NCI-H1930 (cell line): ENCODE data around the gene CASS4.

Experiments
- DNase-seq, 2 experiments: peaks; one replicate each; lab custom pipeline; 2025; lab: John Stamatoyannopoulos, UW

CASS4 gene

GRCh38 chr20:56424931-56425330 is 12.9 kb downstream of the CASS4 start:
- no peak for DNase-seq

GRCh38 chr20:56426026-56426425 is 14.0 kb downstream of the CASS4 start:
- DNase-seq = no peak

GRCh38 chr20:56426926-56427325 is 14.9 kb downstream of the CASS4 start:
- no peak for DNase-seq

DNA sequence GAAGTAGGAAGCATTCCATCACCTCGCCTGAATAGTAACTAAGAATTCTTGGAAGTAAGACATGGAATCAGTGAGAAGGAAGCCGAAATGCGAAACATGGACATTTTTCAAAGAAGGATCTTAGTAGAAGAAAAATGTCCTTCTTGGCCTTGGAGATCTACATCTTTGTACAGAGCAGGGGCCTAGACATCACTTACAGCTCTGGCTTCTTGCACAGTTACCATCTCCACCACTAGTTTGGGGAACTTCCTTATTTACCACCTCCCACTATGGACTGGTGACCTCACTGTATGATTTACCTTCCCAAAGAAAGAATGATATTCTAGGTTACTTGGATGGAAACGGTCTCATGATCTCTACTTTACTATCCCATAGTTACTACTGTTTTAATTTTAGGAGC is 15.7 kb downstream of the CASS4 start:
- DNase-seq = no peak

GRCh38 chr20:56428410-56428809 is 16.4 kb downstream of the CASS4 start:
- DNase-seq = no peak

DNA sequence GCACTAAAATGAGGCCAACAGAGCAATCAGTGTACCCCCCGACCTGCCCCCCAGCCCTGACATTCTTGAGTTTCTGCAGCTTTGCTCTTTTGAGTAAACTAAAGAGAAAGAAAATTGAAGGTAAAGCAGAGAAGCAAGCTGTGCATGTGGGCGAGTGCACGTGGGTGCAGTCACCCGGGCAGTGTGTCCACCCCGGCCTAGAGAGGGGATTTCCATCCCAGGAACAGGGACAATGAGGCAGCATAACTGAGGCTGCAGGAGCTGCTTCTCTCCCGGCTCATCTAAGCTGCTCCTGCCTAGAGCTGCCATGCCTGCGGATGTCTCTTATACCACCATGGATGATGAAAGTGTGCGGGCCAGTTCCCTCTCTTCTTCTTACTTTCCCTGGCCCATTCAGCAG is 16.8 kb downstream of the CASS4 start:
- no peak for DNase-seq

GRCh38 chr20:56429502-56429901 is 17.4 kb downstream of the CASS4 start:
- no peak for DNase-seq

DNA sequence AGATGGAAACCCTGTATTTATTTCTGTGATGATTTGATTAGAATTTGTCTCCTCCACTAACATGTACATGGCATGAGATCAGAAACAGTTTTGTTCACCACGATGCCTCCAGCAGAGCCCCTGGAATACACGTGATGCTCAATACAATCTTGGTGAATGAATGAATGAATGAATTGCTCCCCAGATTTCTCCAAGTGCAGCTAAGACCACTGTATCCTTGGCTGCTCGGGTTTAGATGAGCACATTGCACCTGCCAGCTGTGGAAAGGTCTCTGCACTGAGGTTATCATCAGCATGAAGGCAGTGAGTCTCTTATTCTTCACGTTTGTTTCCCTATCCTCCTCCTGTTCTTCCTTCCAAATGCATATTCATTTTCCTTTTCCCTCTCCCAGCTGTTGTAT is 17.9 kb downstream of the CASS4 start:
- no peak for DNase-seq

DNA sequence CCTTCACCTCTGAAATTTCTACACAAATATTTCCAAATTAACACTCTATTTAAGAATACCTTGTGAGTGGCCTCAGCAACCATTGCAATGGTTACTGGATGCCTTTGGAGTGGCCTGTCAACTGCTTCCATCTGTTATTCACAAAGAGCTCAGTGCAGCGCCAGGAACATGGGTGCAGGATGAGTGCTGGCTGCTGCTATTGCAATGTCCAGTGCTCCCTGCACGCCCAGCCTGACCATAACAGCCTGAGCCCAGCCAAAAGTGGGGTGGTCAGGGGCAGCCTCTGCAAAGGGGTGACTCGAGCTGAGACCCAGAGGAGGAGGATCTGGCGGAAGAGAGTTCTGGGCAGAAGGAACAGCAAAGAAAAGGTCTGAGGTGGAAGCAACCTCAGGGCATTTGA is 18.4 kb downstream of the CASS4 start:
- no peak for DNase-seq

- DNase-seq = no peak
These were observed 18.9 kb downstream of the CASS4 start for GRCh38 chr20:56430957-56431356.

GRCh38 chr20:56431471-56431870 is 19.4 kb downstream of the CASS4 start:
- no peak for DNase-seq

DNA sequence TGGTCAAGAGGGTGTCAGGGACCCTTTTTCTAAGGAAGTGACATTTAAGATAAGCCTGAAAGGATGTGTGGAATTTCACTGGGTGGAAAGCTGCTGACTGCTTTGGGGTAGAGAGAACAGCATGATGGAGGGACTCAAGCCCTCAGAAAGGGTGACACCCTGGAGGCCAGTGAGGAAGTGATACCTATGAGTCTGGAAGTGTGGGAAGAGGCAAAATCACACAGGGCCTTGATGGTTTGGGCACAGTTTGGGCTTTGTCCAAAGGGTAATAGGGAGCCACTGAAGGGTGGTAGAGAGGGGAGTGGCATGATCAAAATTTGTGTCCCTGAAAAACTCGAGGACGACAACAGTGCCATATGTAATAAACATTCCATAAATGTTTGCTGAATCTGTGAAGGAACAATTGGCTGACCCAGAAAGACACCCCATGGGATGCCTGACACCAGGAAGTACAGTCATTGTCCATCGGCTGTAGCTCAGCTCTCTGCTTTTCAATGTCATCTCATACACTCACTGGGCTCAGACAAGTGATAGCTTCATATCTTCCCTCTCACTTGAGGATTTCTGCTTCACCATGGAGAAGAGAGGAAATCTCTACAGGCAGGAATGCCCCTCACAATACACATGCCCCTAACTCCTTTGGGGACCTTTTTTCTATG is 21.3 kb downstream of the CASS4 start:
- DNase-seq = no peak

- no peak for DNase-seq
These were observed 21.8 kb downstream of the CASS4 start for GRCh38 chr20:56433880-56434255.

DNA sequence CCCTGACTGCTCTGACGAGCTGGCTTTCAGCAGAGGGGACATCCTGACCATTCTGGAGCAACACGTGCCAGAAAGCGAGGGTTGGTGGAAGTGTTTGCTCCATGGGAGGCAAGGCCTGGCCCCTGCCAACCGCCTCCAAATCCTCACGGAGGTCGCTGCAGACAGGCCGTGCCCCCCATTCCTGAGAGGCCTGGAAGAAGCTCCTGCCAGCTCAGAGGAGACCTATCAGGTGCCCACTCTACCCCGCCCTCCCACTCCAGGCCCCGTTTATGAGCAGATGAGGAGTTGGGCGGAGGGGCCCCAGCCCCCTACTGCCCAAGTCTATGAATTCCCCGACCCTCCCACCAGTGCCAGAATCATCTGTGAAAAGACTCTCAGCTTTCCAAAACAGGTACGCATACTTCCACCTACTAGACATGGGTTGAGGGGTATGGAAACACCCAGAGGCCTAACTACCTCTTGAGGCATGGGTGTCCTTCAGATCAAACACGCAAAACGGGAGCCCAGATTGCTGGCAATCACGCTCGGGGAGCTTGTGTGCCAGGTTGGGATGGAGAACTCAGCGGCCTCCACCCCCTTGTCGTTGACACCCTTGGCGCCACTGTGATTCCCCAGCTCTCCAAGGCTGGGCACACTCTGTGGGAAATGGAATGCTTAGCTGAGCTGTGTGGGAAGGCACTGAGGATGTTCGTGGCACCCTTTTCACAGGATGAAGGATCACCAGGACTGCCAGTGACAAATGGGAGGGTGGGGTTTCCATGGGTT is 25.3 kb downstream of the CASS4 start:
- no peak for DNase-seq

DNA sequence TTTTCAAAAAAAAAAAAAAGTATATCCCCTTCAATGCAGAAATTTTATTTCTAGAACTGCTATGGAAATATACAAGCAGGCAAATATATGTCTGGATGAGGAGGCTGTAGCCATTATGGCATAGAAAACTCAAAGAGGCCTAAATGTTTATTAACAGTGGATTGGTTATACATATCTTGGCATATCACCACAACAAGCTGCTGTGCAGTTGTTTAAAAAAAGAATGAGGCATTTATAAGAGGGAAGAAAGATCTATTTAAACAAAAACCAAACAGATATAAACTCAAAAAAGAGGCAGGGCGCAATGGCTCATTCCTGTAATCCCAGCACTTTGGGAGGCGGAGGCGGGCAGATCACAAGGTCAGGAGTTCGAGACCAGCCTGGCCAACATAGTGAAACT is 26.2 kb downstream of the CASS4 start:
- no peak for DNase-seq

- DNase-seq = no peak
These were observed 27.8 kb downstream of the CASS4 start for GRCh38 chr20:56439771-56440291.

DNA sequence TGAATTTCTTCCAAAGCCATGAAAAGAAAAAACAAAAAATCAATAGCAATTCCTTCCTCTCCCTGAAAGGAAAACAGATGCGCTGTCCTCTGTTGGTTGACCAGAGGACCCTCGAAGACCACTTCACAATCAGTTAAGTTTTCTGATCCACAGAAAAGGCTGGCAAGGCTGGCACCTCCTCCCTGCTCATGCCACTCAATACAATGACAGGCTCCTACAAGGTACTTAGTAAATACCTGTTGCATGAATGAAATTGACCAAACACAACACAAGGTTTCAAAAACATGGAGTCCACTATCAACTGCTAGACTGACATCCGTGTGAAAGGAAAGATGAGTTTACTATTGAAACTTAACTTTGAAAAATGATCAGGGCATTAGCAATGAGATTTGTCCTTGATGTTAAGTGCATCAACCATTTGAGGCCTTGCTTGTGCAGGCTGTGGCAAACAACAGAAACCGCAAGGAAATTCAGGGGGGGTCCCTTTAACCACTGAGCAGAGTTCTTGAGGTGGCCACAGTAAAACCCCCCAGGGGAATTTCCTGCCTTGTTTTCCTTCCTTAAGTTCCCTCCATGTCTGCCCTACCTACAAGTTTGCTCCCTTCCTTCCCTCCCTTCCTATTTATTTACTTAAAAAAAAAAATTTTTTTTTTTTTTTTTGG is 28.4 kb downstream of the CASS4 start:
- DNase-seq = no peak

- DNase-seq = no peak
These were observed 30.6 kb downstream of the CASS4 start for GRCh38 chr20:56442389-56443365.

- DNase-seq = no peak
These were observed 31.8 kb downstream of the CASS4 start for GRCh38 chr20:56443654-56444540.

GRCh38 chr20:56445130-56445529 is 33.1 kb downstream of the CASS4 start:
- DNase-seq = no peak

DNA sequence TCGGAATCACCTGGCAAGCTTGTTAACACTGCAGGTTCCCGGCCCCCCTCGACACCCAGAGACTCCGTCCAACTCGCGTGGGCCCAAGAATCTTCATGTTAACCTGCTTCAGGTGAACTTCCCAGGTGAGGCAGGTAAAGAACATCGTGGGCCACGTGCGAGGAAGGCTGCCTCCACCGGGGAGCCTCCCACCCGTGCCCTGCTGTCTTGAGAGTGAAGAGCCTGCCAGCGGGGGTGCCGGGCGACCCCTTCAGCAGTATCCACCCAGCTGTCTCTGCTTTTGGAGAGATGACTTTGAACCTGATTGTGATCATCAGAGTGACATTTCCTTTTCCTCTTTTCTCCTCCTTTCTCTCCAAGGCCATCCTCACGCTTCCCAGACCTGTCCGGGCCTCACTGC is 33.5 kb downstream of the CASS4 start:
- no peak for DNase-seq
